SK-N-SH treated with all-trans-retinoic acid at 6 μM for 48 hours (cell line): Measurements from ENCODE around the gene ZNF319.

Experiments
- ATAC-seq: fragments of 200-7000 bp; cut with Tn5 transposase; 3 replicates; pipeline ENCODE4 v1.9.1; 2020; ENCODE audit warnings: mild to moderate bottlenecking, moderate library complexity
- ARNTL ChIP-seq: fragments of 450-650 bp; formaldehyde crosslinking; IDR thresholded peaks from 2 replicates; pipeline ENCODE4 v1.5.0; 2020; ENCODE audit warnings: low read depth, mild to moderate bottlenecking, moderate library complexity, borderline replicate concordance
- CSDC2 ChIP-seq: fragments of 250-450 bp; sonication (Bioruptor Pico); IDR thresholded peaks from 2 replicates; pipeline ENCODE4 v1.5.0; 2020; ENCODE audit warnings: mild to moderate bottlenecking, moderate library complexity
- CSRNP3 ChIP-seq: fragments of 250-450 bp; sonication (Bioruptor Pico); IDR thresholded peaks from 2 replicates; pipeline ENCODE4 v1.5.1; 2021; ENCODE audit warnings: mild to moderate bottlenecking, moderate library complexity
- ESRRG ChIP-seq: fragments of 250-450 bp; sonication (Bioruptor Pico); IDR thresholded peaks from 2 replicates; pipeline ENCODE4 v1.6.1; 2021; ENCODE audit warnings: mild to moderate bottlenecking
- ISL1 ChIP-seq: fragments of 250-450 bp; sonication (Bioruptor Pico); IDR thresholded peaks from 2 replicates; pipeline ENCODE4 v2.1.2; 2022; ENCODE audit warnings: mild to moderate bottlenecking, moderate library complexity
- OSR1 ChIP-seq: fragments of 250-450 bp; sonication (Bioruptor Pico); IDR thresholded peaks from 2 replicates; pipeline ENCODE4 v1.8.0; 2022; ENCODE audit warnings: moderate library complexity, mild to moderate bottlenecking, inconsistent platforms
- PATZ1 ChIP-seq: fragments of 250-450 bp; sonication (Bioruptor Pico); IDR thresholded peaks from 2 replicates; pipeline ENCODE4 v1.8.0; 2020; ENCODE audit warnings: mild to moderate bottlenecking, moderate library complexity, borderline replicate concordance
- PPARA ChIP-seq: fragments of 250-450 bp; sonication (Bioruptor Pico); IDR thresholded peaks from 2 replicates; pipeline ENCODE4 v1.5.0; 2020; ENCODE audit warnings: mild to moderate bottlenecking, borderline replicate concordance
- RARB ChIP-seq: fragments of 250-450 bp; sonication (Bioruptor Pico); IDR thresholded peaks from 2 replicates; pipeline ENCODE4 v1.8.0; 2021; ENCODE audit warnings: mild to moderate bottlenecking, moderate library complexity
- SNAI2 ChIP-seq: fragments of 250-450 bp; sonication (Bioruptor Pico); IDR thresholded peaks from 2 replicates; pipeline ENCODE4 v1.5.0; 2020; ENCODE audit warnings: mild to moderate bottlenecking, moderate library complexity
- TOX ChIP-seq: fragments of 250-450 bp; sonication (Bioruptor Pico); IDR thresholded peaks from 2 replicates; pipeline ENCODE4 v1.8.0; 2021; ENCODE audit warnings: mild to moderate bottlenecking, moderate library complexity, borderline replicate concordance
- ZC3H10 ChIP-seq: fragments of 250-450 bp; sonication (Bioruptor Pico); IDR thresholded peaks from 2 replicates; pipeline ENCODE4 v1.5.1; 2021; ENCODE audit warnings: mild to moderate bottlenecking, moderate library complexity
- ZFP3 ChIP-seq: fragments of 250-450 bp; sonication (Bioruptor Pico); IDR thresholded peaks from 2 replicates; pipeline ENCODE4 v1.5.0; 2020; ENCODE audit warnings: mild to moderate bottlenecking, moderate library complexity
- ZFP30 ChIP-seq: fragments of 450-650 bp; formaldehyde crosslinking; IDR thresholded peaks from 2 replicates; pipeline ENCODE4 v1.5.0; 2022; ENCODE audit warnings: mild to moderate bottlenecking, moderate library complexity
- ZNF565 ChIP-seq: fragments of 450-650 bp; formaldehyde crosslinking; conservative IDR thresholded peaks from 2 replicates; pipeline ENCODE4 v1.5.0; 2020; ENCODE audit warnings: low read depth, mild to moderate bottlenecking, moderate library complexity
- ZNF70 ChIP-seq: fragments of 450-650 bp; formaldehyde crosslinking; IDR thresholded peaks from 2 replicates; pipeline ENCODE4 v1.5.0; 2020; ENCODE audit warnings: mild to moderate bottlenecking, moderate library complexity
- ZNF8 ChIP-seq: fragments of 450-650 bp; formaldehyde crosslinking; IDR thresholded peaks from 2 replicates; pipeline ENCODE4 v1.5.0; 2020; ENCODE audit warnings: mild to moderate bottlenecking, moderate library complexity
- TF ChIP-seq, protein P1 (sequence below): fragments of 250-450 bp; sonication (Bioruptor Pico); IDR thresholded peaks from 2 replicates; pipeline ENCODE4 v1.8.0; 2021; ENCODE audit warnings: low read depth, mild to moderate bottlenecking, moderate library complexity, borderline replicate concordance
- TF ChIP-seq, protein P2 (sequence below): fragments of 250-450 bp; sonication (Bioruptor Pico); IDR thresholded peaks from 2 replicates; pipeline ENCODE4 v1.5.1; 2020; ENCODE audit warnings: low read depth, mild to moderate bottlenecking, moderate library complexity
- TF ChIP-seq, protein P3 (sequence below): fragments of 250-450 bp; sonication (Bioruptor Pico); IDR thresholded peaks from 2 replicates; pipeline ENCODE4 v1.5.0; 2020; ENCODE audit warnings: mild to moderate bottlenecking, moderate library complexity

ZNF319 gene

DNA sequence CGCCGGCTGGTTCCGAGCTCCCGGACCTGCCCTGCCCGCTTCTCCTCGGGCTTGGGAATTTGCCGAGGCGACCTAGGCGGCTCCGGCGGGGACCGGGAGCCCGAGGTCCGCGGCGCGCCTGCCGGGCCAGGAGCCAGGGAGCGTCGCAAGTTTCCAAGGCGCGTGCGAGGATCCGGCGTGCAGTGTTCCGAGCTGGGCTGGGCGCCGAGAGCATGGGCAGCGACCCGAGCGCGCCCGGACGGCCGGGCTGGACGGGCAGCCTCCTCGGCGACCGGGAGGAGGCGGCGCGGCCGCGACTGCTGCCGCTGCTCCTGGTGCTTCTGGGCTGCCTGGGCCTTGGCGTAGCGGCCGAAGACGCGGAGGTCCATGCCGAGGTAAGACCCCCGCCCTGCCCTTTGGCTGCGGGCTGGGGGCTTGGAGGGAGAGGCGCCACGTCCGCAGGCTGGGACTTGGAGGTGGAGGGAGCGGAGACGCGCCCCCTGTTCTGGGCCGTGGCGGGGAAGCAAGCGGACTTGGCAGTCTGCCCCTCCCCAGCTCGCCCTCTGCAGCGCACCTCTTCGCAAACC is 25.8 kb upstream of the ZNF319 start:
- TF ChIP-seq, protein P1, sequence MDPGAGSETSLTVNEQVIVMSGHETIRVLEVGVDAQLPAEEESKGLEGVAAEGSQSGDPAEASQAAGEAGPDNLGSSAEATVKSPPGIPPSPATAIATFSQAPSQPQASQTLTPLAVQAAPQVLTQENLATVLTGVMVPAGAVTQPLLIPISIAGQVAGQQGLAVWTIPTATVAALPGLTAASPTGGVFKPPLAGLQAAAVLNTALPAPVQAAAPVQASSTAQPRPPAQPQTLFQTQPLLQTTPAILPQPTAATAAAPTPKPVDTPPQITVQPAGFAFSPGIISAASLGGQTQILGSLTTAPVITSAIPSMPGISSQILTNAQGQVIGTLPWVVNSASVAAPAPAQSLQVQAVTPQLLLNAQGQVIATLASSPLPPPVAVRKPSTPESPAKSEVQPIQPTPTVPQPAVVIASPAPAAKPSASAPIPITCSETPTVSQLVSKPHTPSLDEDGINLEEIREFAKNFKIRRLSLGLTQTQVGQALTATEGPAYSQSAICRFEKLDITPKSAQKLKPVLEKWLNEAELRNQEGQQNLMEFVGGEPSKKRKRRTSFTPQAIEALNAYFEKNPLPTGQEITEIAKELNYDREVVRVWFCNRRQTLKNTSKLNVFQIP, result no peak
- TF ChIP-seq ESRRG (CRISPR knock-in tag) (no peak), SNAI2 (CRISPR knock-in tag) (no peak), RARB (CRISPR knock-in tag) (no peak), ZC3H10 (CRISPR knock-in tag) (no peak), ZNF70 (CRISPR knock-in tag) (no peak), PPARA (CRISPR knock-in tag) (no peak)
- peak; percentile 41 for ATAC-seq

GRCh38 chr16:58025351-58026138 is 25.1 kb upstream of the ZNF319 start, which contains the start of gene MMP15:
Gene MMP15, plus strand, starts transcription at chr16:58025754. Its CDS starts 597 bp downstream, at chr16:58026351.
- TF ChIP-seq ZFP30 (CRISPR knock-in tag) (no peak), ISL1 (CRISPR knock-in tag) (no peak), ARNTL (no peak), ESRRG (CRISPR knock-in tag) (no peak), SNAI2 (CRISPR knock-in tag) (no peak), RARB (CRISPR knock-in tag) (no peak)
- TF ChIP-seq, protein P2, sequence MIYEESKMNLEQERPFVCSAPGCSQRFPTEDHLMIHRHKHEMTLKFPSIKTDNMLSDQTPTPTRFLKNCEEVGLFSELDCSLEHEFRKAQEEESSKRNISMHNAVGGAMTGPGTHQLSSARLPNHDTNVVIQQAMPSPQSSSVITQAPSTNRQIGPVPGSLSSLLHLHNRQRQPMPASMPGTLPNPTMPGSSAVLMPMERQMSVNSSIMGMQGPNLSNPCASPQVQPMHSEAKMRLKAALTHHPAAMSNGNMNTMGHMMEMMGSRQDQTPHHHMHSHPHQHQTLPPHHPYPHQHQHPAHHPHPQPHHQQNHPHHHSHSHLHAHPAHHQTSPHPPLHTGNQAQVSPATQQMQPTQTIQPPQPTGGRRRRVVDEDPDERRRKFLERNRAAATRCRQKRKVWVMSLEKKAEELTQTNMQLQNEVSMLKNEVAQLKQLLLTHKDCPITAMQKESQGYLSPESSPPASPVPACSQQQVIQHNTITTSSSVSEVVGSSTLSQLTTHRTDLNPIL, result no peak
- peak; percentile 67 for ATAC-seq

GRCh38 chr16:58024486-58025350 is 24.2 kb upstream of the ZNF319 start:
- TF ChIP-seq, protein P1, result no peak
- TF ChIP-seq, protein P3, sequence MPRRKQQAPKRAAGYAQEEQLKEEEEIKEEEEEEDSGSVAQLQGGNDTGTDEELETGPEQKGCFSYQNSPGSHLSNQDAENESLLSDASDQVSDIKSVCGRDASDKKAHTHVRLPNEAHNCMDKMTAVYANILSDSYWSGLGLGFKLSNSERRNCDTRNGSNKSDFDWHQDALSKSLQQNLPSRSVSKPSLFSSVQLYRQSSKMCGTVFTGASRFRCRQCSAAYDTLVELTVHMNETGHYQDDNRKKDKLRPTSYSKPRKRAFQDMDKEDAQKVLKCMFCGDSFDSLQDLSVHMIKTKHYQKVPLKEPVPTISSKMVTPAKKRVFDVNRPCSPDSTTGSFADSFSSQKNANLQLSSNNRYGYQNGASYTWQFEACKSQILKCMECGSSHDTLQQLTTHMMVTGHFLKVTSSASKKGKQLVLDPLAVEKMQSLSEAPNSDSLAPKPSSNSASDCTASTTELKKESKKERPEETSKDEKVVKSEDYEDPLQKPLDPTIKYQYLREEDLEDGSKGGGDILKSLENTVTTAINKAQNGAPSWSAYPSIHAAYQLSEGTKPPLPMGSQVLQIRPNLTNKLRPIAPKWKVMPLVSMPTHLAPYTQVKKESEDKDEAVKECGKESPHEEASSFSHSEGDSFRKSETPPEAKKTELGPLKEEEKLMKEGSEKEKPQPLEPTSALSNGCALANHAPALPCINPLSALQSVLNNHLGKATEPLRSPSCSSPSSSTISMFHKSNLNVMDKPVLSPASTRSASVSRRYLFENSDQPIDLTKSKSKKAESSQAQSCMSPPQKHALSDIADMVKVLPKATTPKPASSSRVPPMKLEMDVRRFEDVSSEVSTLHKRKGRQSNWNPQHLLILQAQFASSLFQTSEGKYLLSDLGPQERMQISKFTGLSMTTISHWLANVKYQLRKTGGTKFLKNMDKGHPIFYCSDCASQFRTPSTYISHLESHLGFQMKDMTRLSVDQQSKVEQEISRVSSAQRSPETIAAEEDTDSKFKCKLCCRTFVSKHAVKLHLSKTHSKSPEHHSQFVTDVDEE, result no peak
- TF ChIP-seq CSDC2 (CRISPR knock-in tag) (no peak), ZNF8 (CRISPR knock-in tag) (no peak), ZFP3 (CRISPR knock-in tag) (no peak), PPARA (CRISPR knock-in tag) (no peak), CSRNP3 (no peak), OSR1 (CRISPR knock-in tag) (no peak), RARB (CRISPR knock-in tag) (no peak), SNAI2 (CRISPR knock-in tag) (no peak), ZFP30 (CRISPR knock-in tag) (no peak), ZNF70 (CRISPR knock-in tag) (no peak), ZNF565 (CRISPR knock-in tag) (no peak), ARNTL (no peak), TOX (CRISPR knock-in tag) (no peak), PATZ1 (CRISPR knock-in tag) (no peak)
- TF ChIP-seq, protein P2, result no peak
- ATAC-seq, result no peak
